Endothelial cell of umbilical vein (primary cell): ENCODE results near the gene EPHA4. TPM values are rescaled to one million over a fixed set of nuclear protein-coding genes. Genes with fewer than 3 reads are reported as not detected.

Source experiments
- BruUV-seq: library from RNA; stranded (reverse); fragments of 400-500 nt; replicated peaks from 2 replicates; lab custom pipeline; 2021; lab: Mats Ljungman, UMichigan
- CTCF ChIA-PET: fragments of 300-600, 350-600 bp; sonication (Branson Sonifier 250); formaldehyde crosslinking; loops from one replicate; lab custom pipeline; 2021; ENCODE audit warnings: antibody characterized with exemption, inconsistent platforms; lab: Charles Lee
- POLR2A ChIA-PET: fragments of 300-600, 350-600 bp; sonication (Branson Sonifier 250); formaldehyde crosslinking; loops from one replicate; lab custom pipeline; 2021; ENCODE audit warnings: antibody characterized with exemption, inconsistent platforms; lab: Charles Lee
- DNase-seq: peaks from one replicate; pipeline ENCODE4 v3.0.0-alpha.2; 2011; ENCODE audit warnings: low read depth, low spot score
- FAIRE-seq: peaks from 2 replicates; lab custom pipeline; 2011; peaks lifted over from hg19 to GRCh38; lab: Jason Lieb, UNC
- H2AFZ ChIP-seq: 2 replicates; pipeline ENCODE4 v1.6.0; 2012; ENCODE audit warnings: low read depth, low read length, control low read depth, inconsistent platforms
- H3K27ac ChIP-seq: 2 replicates; pipeline ENCODE4 v1.5.1; 2011; ENCODE audit warnings: low read depth, mild to moderate bottlenecking, control low read depth, low read length, moderate library complexity; ENCODE audit not compliant: insufficient read depth
- H3K27me3 ChIP-seq, 2 experiments: 2 replicates each; pipeline versions ENCODE4 v1.6.0 to v1.6.1; 2011; ENCODE audit warnings: low read length in 2 of 2, mixed read lengths in 1 of 2; ENCODE audit not compliant: control insufficient read depth in 2 of 2, insufficient read depth in 2 of 2
- H3K36me3 ChIP-seq, 2 experiments: 2 replicates in 1 of 2; 3 replicates in 1 of 2; pipeline ENCODE4 v1.5.1; 2011; ENCODE audit warnings: low read length in 2 of 2, mild to moderate bottlenecking in 1 of 2, moderate library complexity in 1 of 2; ENCODE audit not compliant: control insufficient read depth in 2 of 2, insufficient read depth in 2 of 2; ENCODE audit errors: extremely low read depth in 1 of 2
- H3K4me1 ChIP-seq: 3 replicates; pipeline ENCODE4 v1.5.1; 2011; ENCODE audit warnings: mild to moderate bottlenecking, low read length; ENCODE audit not compliant: control insufficient read depth, insufficient read depth; ENCODE audit errors: extremely low read depth
- H3K4me2 ChIP-seq: 2 replicates; pipeline ENCODE4 v1.6.1; 2011; ENCODE audit warnings: low read length, control low read depth, mixed read lengths; ENCODE audit not compliant: insufficient read depth
- H3K4me3 ChIP-seq, 3 experiments: fragments of 200-600 bp in 1 of 3; sonication (generic), shearing (Covaris generic) in 1 of 3; replicated peaks in 1 of 3; 2 replicates each; pipeline ENCODE4 v1.5.1; 2011 to 2016; ENCODE audit warnings: control low read depth in 3 of 3, low read length in 3 of 3, mild to moderate bottlenecking in 2 of 3, inconsistent platforms in 1 of 3, low read depth in 1 of 3, moderate library complexity in 1 of 3; ENCODE audit not compliant: insufficient read depth in 1 of 3
- H3K79me2 ChIP-seq: 2 replicates; pipeline ENCODE4 v1.6.0; 2012; ENCODE audit warnings: low read length, inconsistent platforms; ENCODE audit not compliant: control insufficient read depth, insufficient read depth
- H3K9ac ChIP-seq: replicated peaks from 2 replicates; pipeline ENCODE3; 2011; ENCODE audit warnings: low read length, control low read depth; ENCODE audit not compliant: insufficient read depth; ENCODE audit errors: extremely low read depth
- H3K9me1 ChIP-seq: replicated peaks from 3 replicates; pipeline ENCODE4 v1.6.0; 2011; ENCODE audit warnings: mild to moderate bottlenecking, low read length; ENCODE audit not compliant: control insufficient read depth, insufficient read depth; ENCODE audit errors: extremely low read depth
- H3K9me3 ChIP-seq: replicated peaks from 2 replicates; pipeline ENCODE4 v1.5.1; 2012; ENCODE audit warnings: low read length, inconsistent platforms; ENCODE audit not compliant: control insufficient read depth, insufficient read depth
- H4K20me1 ChIP-seq: replicated peaks from 2 replicates; pipeline ENCODE3; 2011; ENCODE audit warnings: mild to moderate bottlenecking, low read length; ENCODE audit not compliant: control insufficient read depth, insufficient read depth; ENCODE audit errors: extremely low read depth
- CTCF ChIP-seq, 2 donors: IDR thresholded peaks; 1 replicate in 1 of 2; 2 replicates in 1 of 2; pipeline ENCODE4 v1.5.1; 2011; ENCODE audit warnings: low read length in 2 of 2, mild to moderate bottlenecking in 2 of 2, moderate library complexity in 2 of 2, control low read depth in 1 of 2, inconsistent platforms in 1 of 2, low read depth in 1 of 2; ENCODE audit not compliant: insufficient read depth in 1 of 2; ENCODE audit errors: extremely low read depth in 1 of 2
- FOS ChIP-seq: IDR thresholded peaks from 2 replicates; pipeline ENCODE4 v1.6.1; 2011; ENCODE audit warnings: mild to moderate bottlenecking, low read length, moderate library complexity, borderline replicate concordance; ENCODE audit not compliant: insufficient read depth
- GATA2 ChIP-seq: IDR thresholded peaks from 2 replicates; pipeline ENCODE4 v1.7.0; 2011; ENCODE audit warnings: low read depth, mild to moderate bottlenecking, moderate library complexity, mixed read lengths, low read length; ENCODE audit not compliant: insufficient read length, insufficient read depth
- JUN ChIP-seq: IDR thresholded peaks from 2 replicates; pipeline ENCODE4 v1.6.1; 2011; ENCODE audit warnings: borderline replicate concordance, low read depth; ENCODE audit not compliant: insufficient read length, insufficient read depth
- MAX ChIP-seq: IDR thresholded peaks from 2 replicates; pipeline ENCODE4 v1.6.1; 2011; ENCODE audit not compliant: insufficient read depth, insufficient read length
- MYC ChIP-seq: IDR thresholded peaks from one replicate; pipeline ENCODE4 v1.6.1; 2011; ENCODE audit warnings: mild to moderate bottlenecking, low read depth, low read length
- POLR2A ChIP-seq: IDR thresholded peaks from 2 replicates; pipeline ENCODE4 v1.6.1; 2012; ENCODE audit warnings: low read depth, mild to moderate bottlenecking, control low read depth, low read length
- POLR2AphosphoS5 ChIP-seq: IDR thresholded peaks from 2 replicates; pipeline ENCODE4 v1.6.1; 2012; ENCODE audit warnings: low read depth, mild to moderate bottlenecking, control low read depth, low read length, moderate library complexity; ENCODE audit not compliant: insufficient read depth
- dilution Hi-C: fragments of 300-500 bp; cut with MboI; formaldehyde crosslinking; loops from one replicate; pipeline ENCODE4 v1.15.0; 2019; ENCODE audit warnings: low sequenced_read_pairs; ENCODE audit not compliant: extremely low pct_ligation_motif_present
- intact Hi-C: fragments of 100-400 bp; cut with micrococcal nuclease; formaldehyde crosslinking; loops from one replicate; pipeline ENCODE4 v1.10.0; 2022
- polyA plus RNA-seq, 4 experiments: library from polyadenylated mRNA; depleted of rRNA in 3 of 4; stranded (reverse) in 3 of 4; unstranded in 1 of 4; fragments of >200 nt; gene quantifications; 2 replicates each; pipeline versions ENCODE4 v1.2.1 to v1.2.3, GENCODE V29; 2011 to 2012; ENCODE audit warnings: missing spikeins in 1 of 4
- total RNA-seq: library from RNA; stranded (reverse); gene quantifications from 2 replicates; pipeline ENCODE4 v1.2.3, GENCODE V29; 2021

Gene EPHA4
- total and polyA plus RNA-seq, 2 donors (not counting 3 experiments of a cell fraction or from before 2014, with no cell fraction given), result 11.9 to 19.8 TPM

- intact Hi-C loops (no loop called here), dilution Hi-C loops (no loop called here)
- Histone ChIP-seq H3K4me1 (no peaks in the 10 kb centered on the region), H3K36me3 (no peaks in the 10 kb centered on the region), H3K27ac (no peak overlapping the region), H2AFZ (no peak overlapping the region), H3K27me3 (no peaks in the 10 kb centered on the region), H3K4me3 (no peak overlapping the region), H3K9me3 (no peaks in the 10 kb centered on the region), H3K79me2 (no peaks in the 10 kb centered on the region), H3K9ac (no peak overlapping the region), H4K20me1 (no peaks in the 10 kb centered on the region), H3K9me1 (no peaks in the 10 kb centered on the region), H3K4me2 (no peak overlapping the region)
- ChIA-PET CTCF (no interaction called here), POLR2A (no interaction called here)
- DNase-seq (no peak), FAIRE-seq (no peak)
- no TSS peak for BruUV-seq
- TF ChIP-seq MAX (no peak), JUN (no peak), POLR2A (no peak), FOS (no peak), POLR2AphosphoS5 (no peak), MYC (no peak)
These were observed 40.1 kb upstream of the EPHA4 start for GRCh38 chr2:221612161-221612560.

- no peaks in the 10 kb centered on the region for H3K9me3 ChIP-seq
- CTCF ChIA-PET, result interaction anchor here (0.8 kb wide), 1 partner anchor 10 kb away, joined by 3 read pairs; no protein-coding TSS in a partner anchor
- no TSS peak for BruUV-seq
- intact Hi-C loops, result no loop called here
- dilution Hi-C loops, result no loop called here
- no peak overlapping the region for H3K4me2 ChIP-seq
- no peak for FAIRE-seq
- no peaks in the 10 kb centered on the region for H3K4me1 ChIP-seq
- no peaks in the 10 kb centered on the region for H3K79me2 ChIP-seq
- no peaks in the 10 kb centered on the region for H3K36me3 ChIP-seq
- H3K9ac ChIP-seq, result no peak overlapping the region
- DNase-seq, result no peak
- H3K9me1 ChIP-seq, result no peaks in the 10 kb centered on the region
- H3K27ac ChIP-seq, result no peak overlapping the region
- POLR2A ChIA-PET, result no interaction called here
- no peaks in the 10 kb centered on the region for H4K20me1 ChIP-seq
- H3K27me3 ChIP-seq, result no peaks in the 10 kb centered on the region
- H3K4me3 ChIP-seq, result no peak overlapping the region
- no peak overlapping the region for H2AFZ ChIP-seq
- TF ChIP-seq POLR2AphosphoS5 (no peak), CTCF (IDR thresholded peaks at IDR 0.05; ENCODE audit: extremely low read depth in 1 of 2, insufficient read depth in 1 of 2, low read depth in 1 of 2, low read length in 2 of 2) (no peak), MAX (no peak), MYC (no peak), GATA2 (no peak), FOS (no peak)
These were observed 38.6 kb upstream of the EPHA4 start for GRCh38 chr2:221610675-221611074.
